ENCODE results near the gene PRDM16. TPM values are rescaled to one million over a fixed set of nuclear protein-coding genes. Genes with fewer than 3 reads are reported as not detected.

The PRDM16 gene
- total and polyA plus RNA-seq, 2 of the 13 experiments (the other 11 are each of a cell fraction or from before 2014, with no cell fraction given), result 0.15 to 0.81 TPM

DNA sequence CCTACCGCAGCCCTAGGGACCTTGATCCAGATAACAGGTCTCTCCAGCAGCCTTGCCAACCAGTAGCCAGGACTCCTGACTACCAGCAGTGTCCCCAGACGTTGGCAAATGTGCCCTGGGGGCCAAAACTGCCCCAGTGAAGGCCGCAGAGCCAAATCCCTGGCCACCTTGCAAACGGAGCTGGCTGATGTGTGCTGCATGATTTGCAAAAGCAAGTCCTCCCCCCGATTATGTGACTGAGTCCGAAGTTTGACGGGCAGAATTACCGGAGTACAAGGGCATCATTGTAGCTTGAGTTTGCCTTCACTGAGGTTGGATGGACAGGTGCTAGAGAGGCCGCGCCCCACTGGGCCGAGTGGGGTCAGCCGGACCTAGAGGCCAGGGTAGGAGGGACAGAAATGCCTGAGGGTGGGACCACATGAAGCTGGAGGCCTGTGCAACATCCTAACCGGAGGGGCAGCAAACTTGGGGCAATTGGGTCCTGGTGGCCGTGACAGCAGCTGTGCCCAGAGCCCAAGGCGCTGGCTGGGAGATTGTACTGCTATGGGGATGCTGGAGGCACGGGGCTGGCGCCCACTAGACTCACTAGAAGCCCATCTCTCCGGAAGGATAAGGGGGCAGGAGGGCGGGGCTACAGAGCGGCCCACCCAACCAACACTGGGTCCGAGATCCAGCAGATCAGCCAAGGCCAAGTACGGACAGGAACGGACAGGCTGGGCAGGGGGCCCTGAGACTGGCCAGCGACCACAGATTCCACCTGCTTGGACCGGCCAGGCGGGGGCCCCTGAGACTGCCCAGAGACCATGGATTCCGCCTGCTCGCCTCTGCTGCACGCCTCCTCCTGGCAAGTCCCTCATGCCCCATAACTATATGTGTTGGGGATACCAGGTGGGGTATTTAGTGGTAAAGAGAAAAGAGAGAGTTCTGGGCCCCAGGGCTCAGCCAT lies 388.2 kb downstream of the PRDM16 start (continued):
- TF ChIP-seq, protein P1, sequence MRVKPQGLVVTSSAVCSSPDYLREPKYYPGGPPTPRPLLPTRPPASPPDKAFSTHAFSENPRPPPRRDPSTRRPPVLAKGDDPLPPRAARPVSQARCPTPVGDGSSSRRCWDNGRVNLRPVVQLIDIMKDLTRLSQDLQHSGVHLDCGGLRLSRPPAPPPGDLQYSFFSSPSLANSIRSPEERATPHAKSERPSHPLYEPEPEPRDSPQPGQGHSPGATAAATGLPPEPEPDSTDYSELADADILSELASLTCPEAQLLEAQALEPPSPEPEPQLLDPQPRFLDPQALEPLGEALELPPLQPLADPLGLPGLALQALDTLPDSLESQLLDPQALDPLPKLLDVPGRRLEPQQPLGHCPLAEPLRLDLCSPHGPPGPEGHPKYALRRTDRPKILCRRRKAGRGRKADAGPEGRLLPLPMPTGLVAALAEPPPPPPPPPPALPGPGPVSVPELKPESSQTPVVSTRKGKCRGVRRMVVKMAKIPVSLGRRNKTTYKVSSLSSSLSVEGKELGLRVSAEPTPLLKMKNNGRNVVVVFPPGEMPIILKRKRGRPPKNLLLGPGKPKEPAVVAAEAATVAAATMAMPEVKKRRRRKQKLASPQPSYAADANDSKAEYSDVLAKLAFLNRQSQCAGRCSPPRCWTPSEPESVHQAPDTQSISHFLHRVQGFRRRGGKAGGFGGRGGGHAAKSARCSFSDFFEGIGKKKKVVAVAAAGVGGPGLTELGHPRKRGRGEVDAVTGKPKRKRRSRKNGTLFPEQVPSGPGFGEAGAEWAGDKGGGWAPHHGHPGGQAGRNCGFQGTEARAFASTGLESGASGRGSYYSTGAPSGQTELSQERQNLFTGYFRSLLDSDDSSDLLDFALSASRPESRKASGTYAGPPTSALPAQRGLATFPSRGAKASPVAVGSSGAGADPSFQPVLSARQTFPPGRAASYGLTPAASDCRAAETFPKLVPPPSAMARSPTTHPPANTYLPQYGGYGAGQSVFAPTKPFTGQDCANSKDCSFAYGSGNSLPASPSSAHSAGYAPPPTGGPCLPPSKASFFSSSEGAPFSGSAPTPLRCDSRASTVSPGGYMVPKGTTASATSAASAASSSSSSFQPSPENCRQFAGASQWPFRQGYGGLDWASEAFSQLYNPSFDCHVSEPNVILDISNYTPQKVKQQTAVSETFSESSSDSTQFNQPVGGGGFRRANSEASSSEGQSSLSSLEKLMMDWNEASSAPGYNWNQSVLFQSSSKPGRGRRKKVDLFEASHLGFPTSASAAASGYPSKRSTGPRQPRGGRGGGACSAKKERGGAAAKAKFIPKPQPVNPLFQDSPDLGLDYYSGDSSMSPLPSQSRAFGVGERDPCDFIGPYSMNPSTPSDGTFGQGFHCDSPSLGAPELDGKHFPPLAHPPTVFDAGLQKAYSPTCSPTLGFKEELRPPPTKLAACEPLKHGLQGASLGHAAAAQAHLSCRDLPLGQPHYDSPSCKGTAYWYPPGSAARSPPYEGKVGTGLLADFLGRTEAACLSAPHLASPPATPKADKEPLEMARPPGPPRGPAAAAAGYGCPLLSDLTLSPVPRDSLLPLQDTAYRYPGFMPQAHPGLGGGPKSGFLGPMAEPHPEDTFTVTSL (CRISPR knock-in tag; IDR thresholded peaks at IDR 0.05; ENCODE audit: borderline replicate concordance), result peak; percentile 70; the same call in 1 of the 2 replicates
- no peak for TF ChIP-seq EEA1 (CRISPR knock-in tag; IDR thresholded peaks at IDR 0.05; ENCODE audit: borderline replicate concordance)
- TF ChIP-seq, protein P2, sequence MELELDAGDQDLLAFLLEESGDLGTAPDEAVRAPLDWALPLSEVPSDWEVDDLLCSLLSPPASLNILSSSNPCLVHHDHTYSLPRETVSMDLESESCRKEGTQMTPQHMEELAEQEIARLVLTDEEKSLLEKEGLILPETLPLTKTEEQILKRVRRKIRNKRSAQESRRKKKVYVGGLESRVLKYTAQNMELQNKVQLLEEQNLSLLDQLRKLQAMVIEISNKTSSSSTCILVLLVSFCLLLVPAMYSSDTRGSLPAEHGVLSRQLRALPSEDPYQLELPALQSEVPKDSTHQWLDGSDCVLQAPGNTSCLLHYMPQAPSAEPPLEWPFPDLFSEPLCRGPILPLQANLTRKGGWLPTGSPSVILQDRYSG (CRISPR knock-in tag; IDR thresholded peaks at IDR 0.05), result no peak
- no peak for TF ChIP-seq ISL2 (CRISPR knock-in tag; IDR thresholded peaks at IDR 0.05)
- TF ChIP-seq, protein P3, sequence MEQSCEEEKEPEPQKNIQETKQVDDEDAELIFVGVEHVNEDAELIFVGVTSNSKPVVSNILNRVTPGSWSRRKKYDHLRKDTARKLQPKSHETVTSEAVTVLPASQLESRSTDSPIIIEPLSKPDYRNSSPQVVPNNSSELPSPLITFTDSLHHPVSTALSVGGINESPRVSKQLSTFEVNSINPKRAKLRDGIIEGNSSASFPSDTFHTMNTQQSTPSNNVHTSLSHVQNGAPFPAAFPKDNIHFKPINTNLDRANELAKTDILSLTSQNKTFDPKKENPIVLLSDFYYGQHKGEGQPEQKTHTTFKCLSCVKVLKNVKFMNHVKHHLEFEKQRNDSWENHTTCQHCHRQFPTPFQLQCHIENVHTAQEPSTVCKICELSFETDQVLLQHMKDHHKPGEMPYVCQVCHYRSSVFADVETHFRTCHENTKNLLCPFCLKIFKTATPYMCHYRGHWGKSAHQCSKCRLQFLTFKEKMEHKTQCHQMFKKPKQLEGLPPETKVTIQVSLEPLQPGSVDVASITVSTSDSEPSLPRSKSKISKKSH (CRISPR knock-in tag; IDR thresholded peaks at IDR 0.05; ENCODE audit: borderline replicate concordance), result 0 out of 2 replicates have a peak, but pooled peaks have one; percentile 50
- TF ChIP-seq, protein P4, sequence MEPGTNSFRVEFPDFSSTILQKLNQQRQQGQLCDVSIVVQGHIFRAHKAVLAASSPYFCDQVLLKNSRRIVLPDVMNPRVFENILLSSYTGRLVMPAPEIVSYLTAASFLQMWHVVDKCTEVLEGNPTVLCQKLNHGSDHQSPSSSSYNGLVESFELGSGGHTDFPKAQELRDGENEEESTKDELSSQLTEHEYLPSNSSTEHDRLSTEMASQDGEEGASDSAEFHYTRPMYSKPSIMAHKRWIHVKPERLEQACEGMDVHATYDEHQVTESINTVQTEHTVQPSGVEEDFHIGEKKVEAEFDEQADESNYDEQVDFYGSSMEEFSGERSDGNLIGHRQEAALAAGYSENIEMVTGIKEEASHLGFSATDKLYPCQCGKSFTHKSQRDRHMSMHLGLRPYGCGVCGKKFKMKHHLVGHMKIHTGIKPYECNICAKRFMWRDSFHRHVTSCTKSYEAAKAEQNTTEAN (CRISPR knock-in tag; conservative IDR thresholded peaks at IDR 0.05), result no peak; the same call in 1 of the 2 replicates
- no peak for TF ChIP-seq SOX6 (IDR thresholded peaks at IDR 0.05)
- peak; percentile 73 for TF ChIP-seq SOX6 (CRISPR knock-in tag; IDR thresholded peaks at IDR 0.05)
- TF ChIP-seq, protein P5, sequence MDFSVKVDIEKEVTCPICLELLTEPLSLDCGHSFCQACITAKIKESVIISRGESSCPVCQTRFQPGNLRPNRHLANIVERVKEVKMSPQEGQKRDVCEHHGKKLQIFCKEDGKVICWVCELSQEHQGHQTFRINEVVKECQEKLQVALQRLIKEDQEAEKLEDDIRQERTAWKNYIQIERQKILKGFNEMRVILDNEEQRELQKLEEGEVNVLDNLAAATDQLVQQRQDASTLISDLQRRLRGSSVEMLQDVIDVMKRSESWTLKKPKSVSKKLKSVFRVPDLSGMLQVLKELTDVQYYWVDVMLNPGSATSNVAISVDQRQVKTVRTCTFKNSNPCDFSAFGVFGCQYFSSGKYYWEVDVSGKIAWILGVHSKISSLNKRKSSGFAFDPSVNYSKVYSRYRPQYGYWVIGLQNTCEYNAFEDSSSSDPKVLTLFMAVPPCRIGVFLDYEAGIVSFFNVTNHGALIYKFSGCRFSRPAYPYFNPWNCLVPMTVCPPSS (IDR thresholded peaks at IDR 0.05), result no peak
- no peak; the same call in 1 of the 2 replicates for TF ChIP-seq HES4 (CRISPR knock-in tag; IDR thresholded peaks at IDR 0.05; ENCODE audit: borderline replicate concordance)
- TF ChIP-seq, protein P6, sequence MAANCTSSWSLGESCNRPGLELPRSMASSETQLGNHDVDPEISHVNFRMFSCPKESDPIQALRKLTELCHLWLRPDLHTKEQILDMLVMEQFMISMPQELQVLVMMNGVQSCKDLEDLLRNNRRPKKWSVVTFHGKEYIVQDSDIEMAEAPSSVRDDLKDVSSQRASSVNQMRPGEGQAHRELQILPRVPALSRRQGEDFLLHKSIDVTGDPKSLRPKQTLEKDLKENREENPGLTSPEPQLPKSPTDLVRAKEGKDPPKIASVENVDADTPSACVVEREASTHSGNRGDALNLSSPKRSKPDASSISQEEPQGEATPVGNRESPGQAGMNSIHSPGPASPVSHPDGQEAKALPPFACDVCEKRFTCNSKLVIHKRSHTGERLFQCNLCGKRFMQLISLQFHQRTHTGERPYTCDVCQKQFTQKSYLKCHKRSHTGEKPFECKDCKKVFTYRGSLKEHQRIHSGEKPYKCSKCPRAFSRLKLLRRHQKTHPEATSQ (CRISPR knock-in tag; IDR thresholded peaks at IDR 0.05; ENCODE audit: borderline replicate concordance), result no peak
- TF ChIP-seq ZNF17 (CRISPR knock-in tag; IDR thresholded peaks at IDR 0.05), result no peak
- TF ChIP-seq NBN (conservative IDR thresholded peaks at IDR 0.05), result no peak
- no peak for TF ChIP-seq PHF20 (CRISPR knock-in tag; IDR thresholded peaks at IDR 0.05)
- no peak for TF ChIP-seq IRF2 (CRISPR knock-in tag; IDR thresholded peaks at IDR 0.05)
